ENCODE data around the gene P2RX5.

The P2RX5 gene

GRCh38 chr17:3656755-3657587, 39.0 kb downstream of the P2RX5 start:
- no peak for DNase-seq

- no peak for DNase-seq
Measured at GRCh38 chr17:3656353-3656752, 39.6 kb downstream of the P2RX5 start.

- DNase-seq, result no peak
Measured at GRCh38 chr17:3655766-3656165, 40.2 kb downstream of the P2RX5 start.

- DNase-seq, result peak; percentile 7
Measured at GRCh38 chr17:3647769-3648555, 48.0 kb downstream of the P2RX5 start.

- no peak for DNase-seq
Measured at GRCh38 chr17:3647251-3647650, 48.7 kb downstream of the P2RX5 start.

- DNase-seq, result no peak
Measured at GRCh38 chr17:3645310-3645709, 50.6 kb downstream of the P2RX5 start.

GRCh38 chr17:3643889-3644349, 52.0 kb downstream of the P2RX5 start:
- DNase-seq, result no peak

- DNase-seq, result no peak
Measured at GRCh38 chr17:3641717-3642486, 54.1 kb downstream of the P2RX5 start.

- DNase-seq, result no peak
Measured at GRCh38 chr17:3641014-3641413, 54.9 kb downstream of the P2RX5 start.

- no peak for DNase-seq
Measured at GRCh38 chr17:3639981-3640596, 55.9 kb downstream of the P2RX5 start.

GRCh38 chr17:3636908-3637373, 59.0 kb downstream of the P2RX5 start:
- DNase-seq, result peak; percentile 5

- peak; percentile 93 for DNase-seq
Measured at GRCh38 chr17:3636154-3636907, 59.6 kb downstream of the P2RX5 start, which contains the start of the genes CTNS and SHPK. Gene CTNS, plus strand, starts transcription at chr17:3636760. Its CDS starts 3,447 bp downstream, at chr17:3640207. Gene SHPK, minus strand, starts transcription at chr17:3636250. Its CDS starts 31 bp downstream, at chr17:3636219.

GRCh38 chr17:3635474-3636153, 60.3 kb downstream of the P2RX5 start:
- DNase-seq, result no peak

GRCh38 chr17:3632287-3632686, 63.7 kb downstream of the P2RX5 start:
- DNase-seq, result no peak

GRCh38 chr17:3630781-3631180, 65.2 kb downstream of the P2RX5 start:
- no peak for DNase-seq

GRCh38 chr17:3627769-3628167, 68.2 kb downstream of the P2RX5 start:
- no peak for DNase-seq

GRCh38 chr17:3626831-3627768, 68.9 kb downstream of the P2RX5 start:
- DNase-seq, result no peak

Measured in central memory CD4-positive, alpha-beta T cell (primary cell).